ENCODE results near the gene REC114.
"Not testable (repeated sequence)": the region's sequence is repeated elsewhere in the genome, so short reads cannot be mapped to it uniquely, and the experiment has no call there.

REC114 gene

DNA sequence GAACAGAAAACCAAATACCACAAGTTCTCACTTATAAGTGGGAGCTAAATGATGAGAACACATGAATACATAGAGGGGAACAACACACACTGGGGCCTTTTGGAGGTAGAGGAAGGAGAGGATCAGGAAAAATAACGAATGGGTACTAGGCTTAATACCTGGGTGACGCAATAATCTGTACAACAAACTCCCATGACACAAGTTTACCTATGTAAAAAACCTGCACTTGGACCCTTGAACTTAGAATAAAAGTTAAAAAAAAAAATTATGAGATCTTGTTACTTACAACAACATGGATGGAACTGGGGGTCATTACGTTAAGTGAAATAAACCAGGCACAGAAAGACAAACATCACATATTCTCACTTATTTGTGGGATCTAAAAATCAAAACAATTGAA is 106.0 kb downstream of the REC114 start:
- DNase-seq (ENCODE audit: low read depth, low spot score); H3K4me1 ChIP-seq (ENCODE audit: control insufficient read depth, insufficient read depth, low read length); H3K4me3 ChIP-seq (ENCODE audit: low read length); H3K27ac ChIP-seq (ENCODE audit: low read length); H3K36me3 ChIP-seq (ENCODE audit: control insufficient read depth, insufficient read depth, low read length); H3K9me3 ChIP-seq (ENCODE audit: control insufficient read depth, insufficient read depth, low read length); H3K27me3 ChIP-seq (ENCODE audit: control insufficient read depth, insufficient read depth, low read length): not testable (repeated sequence)
- no CpG with 5 or more reads among the region's 3 CpGs for WGBS (ENCODE audit: insufficient coverage, insufficient read length)

- DNase-seq (ENCODE audit: low read depth, low spot score), result no peak
- Histone ChIP-seq H3K27me3 (ENCODE audit: control insufficient read depth, insufficient read depth, low read length) (no peaks in the 10 kb centered on the region), H3K9me3 (ENCODE audit: control insufficient read depth, insufficient read depth, low read length) (no peaks in the 10 kb centered on the region), H3K27ac (ENCODE audit: low read length) (no peak overlapping the region), H3K4me1 (ENCODE audit: control insufficient read depth, insufficient read depth, low read length) (peaks cover 5% of the 10 kb centered on the region), H3K4me3 (ENCODE audit: low read length) (no peak overlapping the region), H3K36me3 (ENCODE audit: control insufficient read depth, insufficient read depth, low read length) (no peaks in the 10 kb centered on the region)
Observed at GRCh38 chr15:73550190-73550589, 107.2 kb downstream of the REC114 start.

DNA sequence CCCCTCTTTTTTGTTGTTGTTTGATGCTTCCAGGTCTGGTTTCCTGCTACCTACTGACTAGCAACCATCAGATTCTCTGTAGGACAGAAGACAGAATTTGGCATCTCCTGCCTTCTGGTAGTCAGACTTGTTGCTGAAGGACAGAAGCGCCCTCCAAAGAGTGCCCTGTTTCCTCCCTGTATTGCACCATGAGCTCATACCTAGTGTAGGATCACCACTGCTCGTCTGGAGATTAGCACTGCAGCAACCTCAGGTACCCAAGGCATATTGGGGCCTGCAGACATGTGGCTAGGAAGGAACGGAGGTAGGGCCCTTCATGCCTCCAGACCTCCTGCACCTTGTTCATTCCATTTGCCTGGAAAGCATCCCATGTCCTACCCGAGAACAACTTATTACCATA is 112.1 kb downstream of the REC114 start:
- H3K36me3 ChIP-seq (ENCODE audit: control insufficient read depth, insufficient read depth, low read length), result no peaks in the 10 kb centered on the region
- DNase-seq (ENCODE audit: low read depth, low spot score), result no peak
- H3K27ac ChIP-seq (ENCODE audit: low read length), result no peak overlapping the region
- H3K9me3 ChIP-seq (ENCODE audit: control insufficient read depth, insufficient read depth, low read length), result no peaks in the 10 kb centered on the region
- peaks cover 5% of the 10 kb centered on the region for H3K4me1 ChIP-seq (ENCODE audit: control insufficient read depth, insufficient read depth, low read length)
- H3K27me3 ChIP-seq (ENCODE audit: control insufficient read depth, insufficient read depth, low read length), result no peaks in the 10 kb centered on the region
- no CpG with 5 or more reads among the region's 4 CpGs for WGBS (ENCODE audit: insufficient coverage, insufficient read length)
- no peak overlapping the region for H3K4me3 ChIP-seq (ENCODE audit: low read length)

- Histone ChIP-seq H3K27ac (ENCODE audit: low read length) (no peak overlapping the region), H3K9me3 (ENCODE audit: control insufficient read depth, insufficient read depth, low read length) (no peaks in the 10 kb centered on the region), H3K27me3 (ENCODE audit: control insufficient read depth, insufficient read depth, low read length) (no peaks in the 10 kb centered on the region), H3K4me1 (ENCODE audit: control insufficient read depth, insufficient read depth, low read length) (peaks cover 5% of the 10 kb centered on the region; the same call in 1 of the 2 replicates), H3K4me3 (ENCODE audit: low read length) (no peak overlapping the region), H3K36me3 (ENCODE audit: control insufficient read depth, insufficient read depth, low read length) (no peaks in the 10 kb centered on the region; the same call in 1 of the 2 replicates)
- no peak for DNase-seq (ENCODE audit: low read depth, low spot score)
- WGBS (ENCODE audit: insufficient coverage, insufficient read length), result no CpG with 5 or more reads among the region's 1 CpG
Observed at GRCh38 chr15:73558529-73558928, 115.6 kb downstream of the REC114 start.

DNA sequence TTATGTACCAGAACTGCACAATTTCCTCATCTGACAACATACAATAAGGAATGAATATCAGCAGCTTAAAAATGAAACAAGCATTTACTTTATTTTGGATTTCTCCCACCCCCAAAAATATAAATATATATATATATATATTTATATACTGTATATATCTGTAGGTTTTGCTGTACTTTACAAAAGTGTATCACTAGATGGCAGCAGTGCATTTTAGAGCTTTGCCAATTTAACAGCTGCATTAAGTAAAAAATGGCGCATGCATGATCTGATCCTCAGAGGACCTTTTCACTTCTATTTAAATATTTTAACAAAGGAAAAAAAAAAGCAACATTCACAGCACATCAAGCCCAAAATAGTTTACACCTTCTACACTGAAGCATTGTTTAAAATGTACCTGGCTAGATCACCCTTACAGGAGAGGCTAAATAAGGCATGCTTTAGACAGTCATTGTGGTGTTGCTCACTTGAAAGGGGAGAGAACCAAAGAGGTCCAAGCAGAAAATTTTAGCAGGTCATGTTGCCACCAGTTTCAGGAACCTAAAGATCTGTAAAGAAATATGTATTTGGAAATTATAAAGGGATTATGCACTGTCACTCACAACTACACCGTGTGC is 117.6 kb downstream of the REC114 start:
- DNase-seq (ENCODE audit: low read depth, low spot score), result no peak
- Histone ChIP-seq H3K27me3 (ENCODE audit: control insufficient read depth, insufficient read depth, low read length) (no peaks in the 10 kb centered on the region), H3K4me1 (ENCODE audit: control insufficient read depth, insufficient read depth, low read length) (no peaks in the 10 kb centered on the region), H3K36me3 (ENCODE audit: control insufficient read depth, insufficient read depth, low read length) (no peaks in the 10 kb centered on the region; the same call in 1 of the 2 replicates), H3K4me3 (ENCODE audit: low read length) (no peak overlapping the region), H3K9me3 (ENCODE audit: control insufficient read depth, insufficient read depth, low read length) (no peaks in the 10 kb centered on the region), H3K27ac (ENCODE audit: low read length) (no peak overlapping the region)
- WGBS (ENCODE audit: insufficient coverage, insufficient read length), result no CpG with 5 or more reads among the region's 2 CpGs

- Histone ChIP-seq H3K4me3 (ENCODE audit: low read length) (no peak overlapping the region), H3K27me3 (ENCODE audit: control insufficient read depth, insufficient read depth, low read length) (no peaks in the 10 kb centered on the region), H3K36me3 (ENCODE audit: control insufficient read depth, insufficient read depth, low read length) (peaks cover 1% of the 10 kb centered on the region; the same call in 1 of the 2 replicates), H3K27ac (ENCODE audit: low read length) (no peak overlapping the region), H3K4me1 (ENCODE audit: control insufficient read depth, insufficient read depth, low read length) (no peaks in the 10 kb centered on the region), H3K9me3 (ENCODE audit: control insufficient read depth, insufficient read depth, low read length) (no peaks in the 10 kb centered on the region)
- no CpG with 5 or more reads among the region's 6 CpGs for WGBS (ENCODE audit: insufficient coverage, insufficient read length)
- DNase-seq (ENCODE audit: low read depth, low spot score), result no peak
Observed at GRCh38 chr15:73564255-73564654, 121.3 kb downstream of the REC114 start.

DNA sequence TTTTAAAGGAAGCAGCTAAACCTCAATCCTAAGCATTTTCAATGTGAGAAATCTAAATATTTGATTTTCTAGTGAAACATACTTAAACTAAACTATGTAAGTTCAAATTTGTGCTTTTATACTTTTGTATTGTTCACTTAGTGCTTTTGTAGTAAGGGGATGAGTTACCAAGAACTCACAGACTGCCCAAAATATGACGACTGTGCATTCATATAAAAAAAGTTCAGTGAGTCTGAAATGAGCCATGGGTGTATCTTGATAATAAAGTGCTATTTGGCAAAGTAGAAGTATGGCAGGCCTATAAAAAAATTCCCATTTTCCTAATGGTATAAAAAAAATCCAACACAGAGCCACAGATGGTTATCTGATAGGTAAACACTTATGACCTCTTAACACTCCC is 124.1 kb downstream of the REC114 start:
- WGBS (ENCODE audit: insufficient coverage, insufficient read length), result no CpG with 5 or more reads among the region's 1 CpG
- Histone ChIP-seq H3K4me3 (ENCODE audit: low read length) (no peak overlapping the region), H3K36me3 (ENCODE audit: control insufficient read depth, insufficient read depth, low read length) (peaks cover 13% of the 10 kb centered on the region), H3K27ac (ENCODE audit: low read length) (no peak overlapping the region), H3K27me3 (ENCODE audit: control insufficient read depth, insufficient read depth, low read length) (no peaks in the 10 kb centered on the region), H3K4me1 (ENCODE audit: control insufficient read depth, insufficient read depth, low read length) (no peaks in the 10 kb centered on the region), H3K9me3 (ENCODE audit: control insufficient read depth, insufficient read depth, low read length) (no peaks in the 10 kb centered on the region)
- no peak for DNase-seq (ENCODE audit: low read depth, low spot score)

DNA sequence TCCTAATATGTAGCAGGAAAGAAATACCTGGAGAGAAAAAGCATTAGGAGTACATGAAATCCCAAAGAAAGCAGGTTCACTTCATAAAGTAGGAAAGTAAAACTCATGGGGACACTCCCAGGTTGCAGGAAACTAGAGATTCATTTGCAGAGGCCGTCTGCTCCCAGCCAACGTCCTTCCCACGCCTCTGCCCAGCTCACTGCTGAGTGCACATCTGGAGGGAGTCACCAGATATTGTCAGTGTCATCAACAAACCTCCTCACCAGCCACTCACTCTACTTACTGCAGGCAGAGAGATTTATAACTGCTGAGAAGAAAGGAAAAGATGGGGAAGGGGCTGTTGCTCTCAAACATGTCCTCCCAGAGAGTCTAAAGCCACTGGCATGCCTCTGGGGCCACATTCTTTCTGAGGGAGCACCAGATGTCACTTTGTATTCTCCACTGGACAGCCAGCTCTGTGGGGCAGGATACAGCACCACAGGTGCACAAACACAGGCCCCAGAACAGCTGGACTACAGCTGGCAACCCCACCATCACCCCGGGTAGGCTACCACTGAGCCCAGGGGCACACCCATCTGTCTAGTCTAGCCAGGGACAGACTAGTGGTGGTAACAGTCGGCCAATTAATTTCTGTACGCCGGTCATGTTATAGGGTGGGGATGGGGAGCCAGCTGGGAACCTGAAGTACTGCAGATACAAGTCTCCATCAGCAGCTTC is 125.8 kb downstream of the REC114 start:
- Histone ChIP-seq H3K27ac (ENCODE audit: low read length) (no peak overlapping the region), H3K27me3 (ENCODE audit: control insufficient read depth, insufficient read depth, low read length) (no peaks in the 10 kb centered on the region), H3K4me1 (ENCODE audit: control insufficient read depth, insufficient read depth, low read length) (no peaks in the 10 kb centered on the region), H3K36me3 (ENCODE audit: control insufficient read depth, insufficient read depth, low read length) (peaks cover 16% of the 10 kb centered on the region), H3K4me3 (ENCODE audit: low read length) (no peak overlapping the region), H3K9me3 (ENCODE audit: control insufficient read depth, insufficient read depth, low read length) (no peaks in the 10 kb centered on the region)
- no CpG with 5 or more reads among the region's 7 CpGs for WGBS (ENCODE audit: insufficient coverage, insufficient read length)
- no peak for DNase-seq (ENCODE audit: low read depth, low spot score)

DNA sequence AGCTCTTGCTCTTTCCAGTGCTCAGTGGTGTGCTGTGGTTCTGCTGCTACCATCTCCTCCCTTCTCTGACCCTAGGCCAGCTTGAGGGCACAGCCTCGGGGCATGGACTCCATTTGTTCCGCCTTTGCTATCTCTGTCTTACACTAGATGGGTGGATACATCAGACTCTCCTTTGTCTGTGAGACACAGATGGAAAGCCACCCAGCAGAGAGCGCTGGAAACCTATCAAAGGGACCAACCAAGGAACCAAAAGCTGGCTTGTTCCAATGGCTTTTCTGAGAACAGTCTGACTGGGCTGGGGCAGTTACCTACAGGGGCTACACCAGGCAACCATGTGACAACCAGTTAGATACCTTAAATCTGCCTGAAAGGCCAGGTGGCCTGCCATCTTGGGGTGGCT is 126.4 kb downstream of the REC114 start:
- Histone ChIP-seq H3K4me3 (ENCODE audit: low read length) (no peak overlapping the region), H3K36me3 (ENCODE audit: control insufficient read depth, insufficient read depth, low read length) (peaks cover 16% of the 10 kb centered on the region), H3K9me3 (ENCODE audit: control insufficient read depth, insufficient read depth, low read length) (no peaks in the 10 kb centered on the region), H3K27ac (ENCODE audit: low read length) (no peak overlapping the region), H3K4me1 (ENCODE audit: control insufficient read depth, insufficient read depth, low read length) (no peaks in the 10 kb centered on the region), H3K27me3 (ENCODE audit: control insufficient read depth, insufficient read depth, low read length) (no peaks in the 10 kb centered on the region)
- DNase-seq (ENCODE audit: low read depth, low spot score), result no peak
- WGBS (ENCODE audit: insufficient coverage, insufficient read length), result no CpG with 5 or more reads among the region's 3 CpGs

- Histone ChIP-seq H3K36me3 (ENCODE audit: control insufficient read depth, insufficient read depth, low read length) (peaks cover 18% of the 10 kb centered on the region), H3K9me3 (ENCODE audit: control insufficient read depth, insufficient read depth, low read length) (no peaks in the 10 kb centered on the region), H3K27ac (ENCODE audit: low read length) (no peak overlapping the region), H3K4me3 (ENCODE audit: low read length) (no peak overlapping the region), H3K4me1 (ENCODE audit: control insufficient read depth, insufficient read depth, low read length) (no peaks in the 10 kb centered on the region), H3K27me3 (ENCODE audit: control insufficient read depth, insufficient read depth, low read length) (no peaks in the 10 kb centered on the region)
- no CpG with 5 or more reads among the region's 7 CpGs for WGBS (ENCODE audit: insufficient coverage, insufficient read length)
- DNase-seq (ENCODE audit: low read depth, low spot score), result no peak
Observed at GRCh38 chr15:73570355-73571032, 127.5 kb downstream of the REC114 start.

Measured in iPS DF 6.9 (cell line).